Fibroblast of lung (primary cell): ENCODE data around the gene DOK6. TPM values are rescaled to one million over a fixed set of nuclear protein-coding genes. Genes with fewer than 3 reads are reported as not detected.
A peak's percentile ranks its signal among the peaks of the same experiment; 100 is the strongest.

Experiments used
- DNase-seq, 2 donors: peaks; one replicate each; pipeline versions ENCODE4 v3.0.0 to v3.0.0-alpha.2; 2010; ENCODE audit warnings: low read depth in 2 of 2
- H2AFZ ChIP-seq: 2 replicates; pipeline ENCODE4 v1.5.1; 2012; ENCODE audit warnings: low read length, control low read depth, inconsistent platforms
- H3K27ac ChIP-seq: 2 replicates; pipeline ENCODE4 v1.5.1; 2011; ENCODE audit warnings: low read length, control low read depth; ENCODE audit not compliant: insufficient read depth
- H3K27me3 ChIP-seq: 2 replicates; pipeline ENCODE4 v1.5.1; 2011; ENCODE audit warnings: mild to moderate bottlenecking, low read length; ENCODE audit not compliant: control insufficient read depth, insufficient read depth
- H3K36me3 ChIP-seq: 2 replicates; pipeline ENCODE4 v1.5.1; 2011; ENCODE audit warnings: low read length; ENCODE audit not compliant: control insufficient read depth, insufficient read depth
- H3K4me1 ChIP-seq: 2 replicates; pipeline ENCODE4 v1.5.1; 2011; ENCODE audit warnings: low read length; ENCODE audit not compliant: control insufficient read depth, insufficient read depth; ENCODE audit errors: extremely low read depth
- H3K4me2 ChIP-seq: 2 replicates; pipeline ENCODE4 v1.5.1; 2011; ENCODE audit warnings: low read length, control low read depth; ENCODE audit not compliant: insufficient read depth; ENCODE audit errors: extremely low read depth
- H3K4me3 ChIP-seq, 4 experiments: fragments of 200-600 bp in 1 of 4; sonication (generic) in 1 of 4; replicated peaks in 1 of 4; 2 replicates each; pipeline ENCODE4 v1.5.1; 2011 to 2016; ENCODE audit warnings: low read length in 4 of 4, low read depth in 3 of 4, mild to moderate bottlenecking in 3 of 4, control low read depth in 2 of 4, inconsistent platforms in 1 of 4, mixed read lengths in 1 of 4; ENCODE audit not compliant: insufficient read depth in 1 of 4; ENCODE audit errors: control extremely low read depth in 1 of 4
- H3K79me2 ChIP-seq: 2 replicates; pipeline ENCODE4 v1.5.1; 2012; ENCODE audit warnings: mild to moderate bottlenecking, low read length, inconsistent platforms; ENCODE audit not compliant: control insufficient read depth, insufficient read depth
- H3K9ac ChIP-seq: 2 replicates; pipeline ENCODE4 v1.5.1; 2011; ENCODE audit warnings: mild to moderate bottlenecking, low read length, control low read depth; ENCODE audit not compliant: insufficient read depth
- H3K9me3 ChIP-seq: 2 replicates; pipeline ENCODE4 v1.5.1; 2012; ENCODE audit warnings: low read depth, low read length; ENCODE audit not compliant: control insufficient read depth, insufficient read depth
- H4K20me1 ChIP-seq: 2 replicates; pipeline ENCODE4 v1.5.1; 2011; ENCODE audit warnings: low read length; ENCODE audit not compliant: control insufficient read depth, insufficient read depth; ENCODE audit errors: extremely low read depth
- EZH2 ChIP-seq: IDR thresholded peaks from 2 replicates; pipeline ENCODE4 v1.5.1; 2012; ENCODE audit warnings: low read length, control low read depth, mild to moderate bottlenecking; ENCODE audit errors: missing control alignments
- polyA plus RNA-seq, 2 donors: library from polyadenylated mRNA; depleted of rRNA in 1 of 2; stranded (reverse) in 1 of 2; unstranded in 1 of 2; fragments of >200 nt; gene quantifications; 2 replicates each; pipeline ENCODE4 v1.2.1, GENCODE V29; 2011 to 2012; ENCODE audit warnings: missing spikeins in 1 of 2
- total RNA-seq: library from RNA; depleted of rRNA; stranded (reverse); fragments of >200 nt; gene quantifications from 2 replicates; pipeline ENCODE4 v1.2.1, GENCODE V29; 2014
- TF ChIP-seq, protein P1 (sequence below), 2 donors: IDR thresholded peaks in 1 of 2; conservative IDR thresholded peaks in 1 of 2; 1 replicate in 1 of 2; 2 replicates in 1 of 2; pipeline ENCODE4 v1.5.1; 2011 to 2012; ENCODE audit warnings: low read length in 2 of 2, control low read depth in 1 of 2, inconsistent platforms in 1 of 2, low read depth in 1 of 2, mild to moderate bottlenecking in 1 of 2

Gene DOK6
- total and polyA plus RNA-seq, 2 donors (not counting 1 experiment from before 2014, with no cell fraction given) = 4.0 to 7.8 TPM

DNA sequence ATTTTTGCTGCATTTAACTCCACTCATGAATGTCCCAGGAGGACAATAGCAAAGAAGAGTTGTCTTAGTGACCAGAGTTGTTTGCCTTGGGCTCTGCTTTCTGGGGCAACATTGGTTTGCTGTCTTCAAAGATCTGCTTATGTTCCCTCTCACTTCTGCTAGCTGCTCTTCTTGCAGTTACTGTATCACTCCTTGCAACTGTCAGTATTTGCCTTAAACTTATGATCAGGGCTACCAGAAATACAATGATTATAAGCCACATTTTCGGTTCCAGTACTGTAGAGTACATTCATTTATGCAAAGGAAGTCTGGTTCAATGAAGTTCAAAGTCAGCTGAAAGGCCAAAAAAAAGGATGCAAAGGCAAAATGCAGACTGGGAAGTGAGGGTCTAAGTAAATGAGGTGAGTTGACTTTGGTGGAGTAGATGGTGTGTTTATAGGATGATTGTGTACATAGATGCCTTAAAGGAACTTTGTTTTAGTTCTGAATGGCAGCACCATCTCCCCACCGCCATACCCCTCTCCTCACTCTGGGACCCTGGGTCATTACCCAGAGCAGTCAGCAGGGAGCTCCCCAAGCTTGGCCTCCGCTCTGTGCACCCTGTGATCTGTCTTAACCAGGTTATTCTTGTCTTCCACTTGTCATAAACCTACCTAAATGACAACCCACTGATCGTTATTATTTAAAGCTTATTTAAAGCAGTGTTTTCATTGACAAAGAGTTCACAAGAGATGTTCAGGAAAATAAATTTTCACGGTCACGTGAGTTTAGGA lies 236.0 kb downstream of the DOK6 start:
- no peaks in the 10 kb centered on the region for H3K9me3 ChIP-seq
- H3K4me1 ChIP-seq = no peaks in the 10 kb centered on the region
- H3K27ac ChIP-seq = no peak overlapping the region
- no peak for TF ChIP-seq EZH2
- TF ChIP-seq, protein P1, sequence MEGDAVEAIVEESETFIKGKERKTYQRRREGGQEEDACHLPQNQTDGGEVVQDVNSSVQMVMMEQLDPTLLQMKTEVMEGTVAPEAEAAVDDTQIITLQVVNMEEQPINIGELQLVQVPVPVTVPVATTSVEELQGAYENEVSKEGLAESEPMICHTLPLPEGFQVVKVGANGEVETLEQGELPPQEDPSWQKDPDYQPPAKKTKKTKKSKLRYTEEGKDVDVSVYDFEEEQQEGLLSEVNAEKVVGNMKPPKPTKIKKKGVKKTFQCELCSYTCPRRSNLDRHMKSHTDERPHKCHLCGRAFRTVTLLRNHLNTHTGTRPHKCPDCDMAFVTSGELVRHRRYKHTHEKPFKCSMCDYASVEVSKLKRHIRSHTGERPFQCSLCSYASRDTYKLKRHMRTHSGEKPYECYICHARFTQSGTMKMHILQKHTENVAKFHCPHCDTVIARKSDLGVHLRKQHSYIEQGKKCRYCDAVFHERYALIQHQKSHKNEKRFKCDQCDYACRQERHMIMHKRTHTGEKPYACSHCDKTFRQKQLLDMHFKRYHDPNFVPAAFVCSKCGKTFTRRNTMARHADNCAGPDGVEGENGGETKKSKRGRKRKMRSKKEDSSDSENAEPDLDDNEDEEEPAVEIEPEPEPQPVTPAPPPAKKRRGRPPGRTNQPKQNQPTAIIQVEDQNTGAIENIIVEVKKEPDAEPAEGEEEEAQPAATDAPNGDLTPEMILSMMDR (conservative IDR thresholded peaks at IDR 0.05 in 1 of 2, IDR thresholded peaks at IDR 0.05 in 1 of 2; ENCODE audit: low read depth in 1 of 2, low read length in 2 of 2) = peak in 1 of 2 donors; percentile 21
- DNase-seq = no peak
- no peak overlapping the region for H3K9ac ChIP-seq
- H3K27me3 ChIP-seq = no peaks in the 10 kb centered on the region
- H4K20me1 ChIP-seq = no peaks in the 10 kb centered on the region
- no peak overlapping the region for H3K4me3 ChIP-seq
- no peak overlapping the region for H3K4me2 ChIP-seq
- no peaks in the 10 kb centered on the region for H3K79me2 ChIP-seq
- no peaks in the 10 kb centered on the region for H3K36me3 ChIP-seq
- no peak overlapping the region for H2AFZ ChIP-seq

DNA sequence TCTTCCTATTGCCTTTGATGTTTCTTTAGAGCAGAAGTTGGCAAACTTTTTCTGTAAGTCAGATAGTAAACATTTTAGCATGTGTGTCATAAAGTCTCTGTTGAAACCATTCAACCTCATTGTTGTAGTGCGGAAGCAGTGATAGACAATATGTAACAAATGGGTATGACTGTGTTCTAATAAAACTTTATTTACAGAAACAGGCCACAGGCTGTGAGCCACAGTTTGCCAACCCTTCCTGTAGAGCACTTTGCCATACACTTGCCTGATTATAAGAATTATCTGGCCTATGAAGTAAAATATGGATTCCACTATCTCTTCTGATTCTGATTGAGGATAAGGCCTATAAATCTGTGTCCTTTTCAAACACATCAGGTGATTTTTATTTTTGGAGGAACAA lies 237.4 kb downstream of the DOK6 start:
- H3K36me3 ChIP-seq = no peaks in the 10 kb centered on the region
- TF ChIP-seq, protein P1 (conservative IDR thresholded peaks at IDR 0.05 in 1 of 2, IDR thresholded peaks at IDR 0.05 in 1 of 2; ENCODE audit: low read depth in 1 of 2, low read length in 2 of 2) = no peak
- no peak for TF ChIP-seq EZH2
- H3K9ac ChIP-seq = no peak overlapping the region
- no peaks in the 10 kb centered on the region for H3K4me1 ChIP-seq
- H3K27ac ChIP-seq = no peak overlapping the region
- H3K4me2 ChIP-seq = no peak overlapping the region
- no peaks in the 10 kb centered on the region for H3K9me3 ChIP-seq
- H3K27me3 ChIP-seq = no peaks in the 10 kb centered on the region
- no peaks in the 10 kb centered on the region for H3K79me2 ChIP-seq
- H3K4me3 ChIP-seq = no peak overlapping the region
- no peak overlapping the region for H2AFZ ChIP-seq
- DNase-seq = no peak
- no peaks in the 10 kb centered on the region for H4K20me1 ChIP-seq

DNA sequence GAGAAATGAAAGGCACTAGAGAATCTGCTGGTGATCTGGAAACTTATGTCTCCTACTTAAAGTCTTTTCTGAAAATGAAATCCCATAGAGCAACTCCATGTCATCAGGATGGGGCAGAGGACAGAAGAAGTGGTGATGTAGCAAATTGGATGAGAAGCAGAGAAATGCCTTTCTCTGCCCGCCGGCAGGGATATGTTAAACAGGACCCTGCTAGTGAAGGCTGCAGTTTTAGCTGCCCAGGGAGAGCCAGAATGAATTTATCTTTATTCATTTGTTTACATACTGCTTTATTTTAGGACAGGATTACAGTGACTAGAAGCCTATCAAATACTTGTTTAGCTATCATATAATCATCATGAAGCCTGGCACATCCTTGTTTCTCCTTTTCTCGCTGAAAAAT lies 247.0 kb downstream of the DOK6 start:
- no peaks in the 10 kb centered on the region for H3K27me3 ChIP-seq
- peak overlapping the region; percentile 40 for H3K4me2 ChIP-seq
- H2AFZ ChIP-seq = peak overlapping the region; percentile 74
- TF ChIP-seq EZH2 = no peak
- TF ChIP-seq, protein P1 (conservative IDR thresholded peaks at IDR 0.05 in 1 of 2, IDR thresholded peaks at IDR 0.05 in 1 of 2; ENCODE audit: low read depth in 1 of 2, low read length in 2 of 2) = no peak
- H3K4me1 ChIP-seq = no peaks in the 10 kb centered on the region
- peak overlapping the region in 3 of 4 experiments; percentile 18 to 30 (median 20) for H3K4me3 ChIP-seq
- H3K9ac ChIP-seq = no peak overlapping the region
- no peaks in the 10 kb centered on the region for H3K36me3 ChIP-seq
- H3K9me3 ChIP-seq = no peaks in the 10 kb centered on the region
- H3K27ac ChIP-seq = no peak overlapping the region
- H3K79me2 ChIP-seq = no peaks in the 10 kb centered on the region
- no peak for DNase-seq
- no peaks in the 10 kb centered on the region for H4K20me1 ChIP-seq
